HepG2 (cell line): ENCODE data around the gene SURF2.
"Not testable (repeated sequence)": the region's sequence is repeated elsewhere in the genome, so short reads cannot be mapped to it uniquely, and the experiment has no call there.

Source experiments
- EZH2 ChIP-seq: conservative IDR thresholded peaks from 2 replicates; pipeline ENCODE4 v1.6.1; 2012; ENCODE audit warnings: mild to moderate bottlenecking, low read depth, low read length, moderate library complexity
- HOXA7 ChIP-seq: sonication (generic); formaldehyde crosslinking; IDR thresholded peaks from 2 replicates; pipeline ENCODE4 v1.8.1; 2022; ENCODE audit warnings: mild to moderate bottlenecking, missing genetic modification reagents, moderate library complexity
- KLF13 ChIP-seq: sonication (generic); formaldehyde crosslinking; IDR thresholded peaks from 2 replicates; pipeline ENCODE4 v1.4.0; 2020; ENCODE audit warnings: mild to moderate bottlenecking, missing genetic modification reagents
- POLR2A ChIP-seq, 2 experiments: IDR thresholded peaks; 2 replicates each; pipeline ENCODE4 v1.6.1; 2011; ENCODE audit warnings: low read depth in 2 of 2, low read length in 2 of 2, mild to moderate bottlenecking in 1 of 2, moderate library complexity in 1 of 2; ENCODE audit not compliant: insufficient read depth in 1 of 2
- SRSF1 ChIP-seq: fragments of 200-400 bp; formaldehyde crosslinking; optimal IDR thresholded peaks from 2 replicates; pipeline ENCODE3; 2017; ENCODE audit warnings: mild to moderate bottlenecking, low read depth, low read length, moderate library complexity
- ZNF281 ChIP-seq: sonication (generic); formaldehyde crosslinking; IDR thresholded peaks from 2 replicates; pipeline ENCODE4 v1.4.0; 2020; ENCODE audit warnings: missing genetic modification reagents, borderline replicate concordance
- ZNF766 ChIP-seq: sonication (generic); formaldehyde crosslinking; IDR thresholded peaks from 2 replicates; pipeline ENCODE4 v1.5.0; 2020; ENCODE audit warnings: missing genetic modification reagents, borderline replicate concordance

- not testable (repeated sequence) for TF ChIP-seq POLR2A (IDR thresholded peaks at IDR 0.05; ENCODE audit: insufficient read depth in 1 of 2, low read depth in 2 of 2, low read length in 2 of 2); ZNF281 (CRISPR knock-in tag); SRSF1; HOXA7 (CRISPR knock-in tag); EZH2; KLF13 (CRISPR knock-in tag); ZNF766 (CRISPR knock-in tag)
These were observed 36.0 kb downstream of the SURF2 start for GRCh38 chr9:133392308-133392707.
